Stimulated activated CD4-positive, alpha-beta T cell treated with anti-CD3 and anti-CD28 coated beads, Interleukin-4, amount 100 ng/mL, for 1 hour (primary cell): Measurements from ENCODE around the gene HSPA4.

Source experiments
- DNase-seq: peaks from one replicate; pipeline ENCODE4 v3.0.0-alpha.2; 2020

HSPA4 gene

DNA sequence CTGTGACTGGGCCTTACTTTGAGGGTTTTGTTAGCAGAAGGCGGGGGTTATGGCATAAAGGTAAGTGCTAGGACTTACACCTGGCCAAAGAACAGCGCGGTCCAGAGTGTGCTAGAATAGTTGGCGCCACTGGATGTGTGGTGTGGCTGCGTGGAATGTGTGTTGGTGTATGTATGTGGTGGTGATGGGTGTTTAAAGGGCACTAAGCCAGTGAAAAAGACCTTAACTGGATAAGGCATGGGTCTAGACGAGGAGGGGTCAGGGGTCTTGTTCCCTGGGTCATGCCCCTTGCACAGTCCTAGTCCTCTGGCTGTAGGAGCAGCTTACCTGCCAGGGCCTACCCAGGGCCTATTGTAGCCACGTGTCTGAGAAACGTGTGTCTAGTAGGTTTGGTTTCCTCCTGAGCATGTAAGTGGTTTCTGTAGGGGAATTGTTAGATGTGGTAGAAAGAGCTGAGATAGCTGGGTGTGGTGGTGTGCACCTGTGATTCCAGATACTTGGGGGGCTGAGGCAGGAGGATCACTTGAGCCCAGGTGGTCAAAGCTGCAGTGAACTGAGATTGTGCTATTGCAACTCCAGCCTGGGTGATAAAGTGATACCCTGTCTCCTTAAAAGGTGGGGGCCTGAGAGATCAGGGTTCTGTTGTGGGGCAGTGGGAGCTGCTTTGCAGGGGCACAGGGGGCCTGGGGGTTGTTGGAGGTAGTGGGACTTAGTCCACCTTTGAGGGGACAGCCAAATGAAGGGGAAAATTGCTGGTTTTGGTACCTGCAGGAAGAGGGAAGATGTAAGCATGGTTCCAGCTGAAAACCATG is 55.2 kb downstream of the HSPA4 start:
- DNase-seq: no peak

- DNase-seq: no peak
Measured at GRCh38 chr5:133108481-133108921, 56.7 kb downstream of the HSPA4 start.

DNA sequence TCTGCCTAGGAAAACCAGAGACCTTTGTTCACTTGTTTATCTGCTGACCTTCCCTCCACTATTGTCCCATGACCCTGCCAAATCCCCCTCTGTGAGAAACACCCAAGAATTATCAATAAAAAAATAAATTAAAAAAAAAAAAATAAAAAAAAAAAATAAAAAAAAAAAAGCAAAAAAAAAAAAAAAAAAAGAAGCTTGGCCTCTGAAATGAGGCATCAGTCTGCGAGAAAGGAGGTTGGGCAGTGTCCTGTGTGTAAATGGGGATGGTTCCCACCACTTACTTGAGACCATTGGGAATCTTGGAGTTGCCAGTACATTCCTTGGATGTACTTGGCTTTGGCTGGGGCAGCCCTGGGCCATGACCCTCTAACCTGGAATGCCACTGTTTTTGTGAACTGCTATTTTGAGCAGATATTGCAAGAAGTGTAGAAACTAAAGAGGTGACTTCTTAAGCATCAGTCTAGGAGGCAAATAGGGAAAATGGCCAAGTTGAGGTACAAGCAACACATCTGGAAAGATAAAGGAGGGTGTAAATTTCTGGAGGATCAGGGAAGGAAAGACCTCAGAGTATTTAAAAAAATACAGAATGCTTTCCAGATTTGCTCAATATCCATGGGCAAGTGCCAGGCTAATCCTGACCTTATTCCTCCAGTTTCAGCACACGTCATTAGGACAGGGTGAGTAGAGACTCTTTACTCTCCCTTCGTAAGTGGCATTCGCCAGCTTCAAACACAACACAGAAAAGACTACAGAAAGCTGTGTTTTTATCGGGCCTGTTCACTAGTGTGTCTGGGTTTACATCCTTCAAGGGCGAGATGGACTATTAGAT is 58.1 kb downstream of the HSPA4 start:
- no peak for DNase-seq

GRCh38 chr5:133110709-133111108 is 58.9 kb downstream of the HSPA4 start:
- DNase-seq: no peak

GRCh38 chr5:133111299-133111698 is 59.5 kb downstream of the HSPA4 start:
- DNase-seq: peak; percentile 83

DNA sequence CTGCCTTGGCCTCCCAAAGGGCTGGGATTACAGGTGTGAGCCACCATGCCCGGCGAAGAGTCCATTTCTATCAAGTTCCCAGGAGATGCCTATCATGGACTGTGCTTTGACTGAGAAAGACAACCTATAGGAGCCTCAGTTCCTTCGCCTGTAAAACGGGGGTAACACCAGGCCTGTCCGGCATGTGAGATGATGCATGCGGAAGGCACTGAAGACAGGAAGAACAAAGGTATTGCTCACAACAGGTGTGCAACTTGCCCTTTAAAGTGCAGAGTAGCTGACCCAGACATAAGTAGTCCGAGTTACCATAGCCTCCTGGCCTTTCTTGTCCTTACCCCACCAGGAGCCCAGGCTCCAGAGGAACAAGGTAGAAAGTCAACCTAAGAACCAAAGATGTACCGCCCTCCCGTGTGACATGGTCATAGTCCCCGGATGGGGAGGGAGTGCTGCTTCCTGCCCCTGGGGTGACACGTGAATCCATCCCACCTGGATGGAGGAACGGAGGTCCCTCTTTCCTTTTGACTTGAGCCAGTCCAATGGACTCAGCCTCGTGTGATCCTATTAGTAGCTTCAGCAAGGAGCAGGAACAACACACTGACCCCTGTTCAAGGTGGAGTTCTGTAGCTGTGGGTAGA is 60.3 kb downstream of the HSPA4 start:
- no peak for DNase-seq

- peak; percentile 30 for DNase-seq
Measured at GRCh38 chr5:133113331-133114061, 61.7 kb downstream of the HSPA4 start.

DNA sequence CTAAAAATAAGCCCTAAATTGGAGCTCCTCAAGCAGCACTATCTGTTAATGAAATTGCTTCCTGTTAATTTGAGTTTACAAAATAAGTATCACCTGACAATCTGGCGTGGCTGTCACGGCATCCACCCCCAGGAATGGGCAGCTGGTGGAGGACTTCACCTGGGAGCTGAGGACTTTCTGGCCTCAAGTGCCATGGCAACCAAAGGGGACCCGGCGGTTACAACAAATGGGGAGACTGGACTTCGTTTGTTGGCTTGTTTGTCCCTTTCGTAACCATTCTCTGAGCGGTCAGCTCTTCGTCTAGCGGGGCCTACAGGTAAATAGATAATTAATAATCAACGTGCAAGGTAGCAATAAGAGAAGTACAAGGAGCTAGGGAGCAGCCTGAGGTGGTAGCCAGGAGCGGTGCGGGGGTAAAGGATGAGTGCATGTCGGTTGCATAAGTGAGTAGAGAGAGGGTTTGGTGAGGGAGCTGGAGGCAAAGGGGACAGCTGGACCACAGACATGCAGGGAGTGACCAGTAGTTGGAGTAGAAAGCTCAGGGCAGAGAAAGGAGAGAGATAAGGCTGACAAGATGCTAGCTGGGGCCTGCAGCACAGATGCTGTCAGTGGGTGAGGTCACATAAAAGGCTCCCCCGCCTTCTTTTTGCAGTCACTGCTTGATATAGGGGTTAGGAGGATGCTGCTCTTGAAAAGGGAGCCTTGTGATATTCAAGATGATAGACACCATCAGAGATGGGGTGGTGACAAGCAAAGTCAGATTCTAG is 62.5 kb downstream of the HSPA4 start:
- no peak for DNase-seq

GRCh38 chr5:133114933-133115310 is 63.1 kb downstream of the HSPA4 start:
- no peak for DNase-seq

DNA sequence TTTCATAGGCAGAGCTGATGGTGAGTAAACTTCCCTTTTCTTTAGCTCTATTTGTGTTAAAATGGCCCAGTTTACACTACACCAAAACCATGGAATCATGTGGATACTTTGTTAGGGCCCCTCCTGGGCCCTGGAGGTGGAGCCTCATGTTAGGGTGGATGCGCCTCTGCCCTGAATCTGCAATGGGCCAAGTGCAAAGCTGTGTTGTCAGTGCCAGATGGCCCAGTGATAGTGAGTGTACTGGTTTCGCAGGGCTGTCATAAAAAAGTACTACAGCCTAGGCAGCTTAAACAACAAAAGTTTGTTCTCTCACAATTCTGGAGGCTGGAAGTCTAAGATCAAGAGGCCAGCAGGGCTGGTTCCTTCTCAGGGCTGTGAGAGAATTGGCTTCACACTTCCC is 64.8 kb downstream of the HSPA4 start:
- DNase-seq: no peak

- DNase-seq: no peak
Measured at GRCh38 chr5:133117166-133117911, 65.5 kb downstream of the HSPA4 start.

DNA sequence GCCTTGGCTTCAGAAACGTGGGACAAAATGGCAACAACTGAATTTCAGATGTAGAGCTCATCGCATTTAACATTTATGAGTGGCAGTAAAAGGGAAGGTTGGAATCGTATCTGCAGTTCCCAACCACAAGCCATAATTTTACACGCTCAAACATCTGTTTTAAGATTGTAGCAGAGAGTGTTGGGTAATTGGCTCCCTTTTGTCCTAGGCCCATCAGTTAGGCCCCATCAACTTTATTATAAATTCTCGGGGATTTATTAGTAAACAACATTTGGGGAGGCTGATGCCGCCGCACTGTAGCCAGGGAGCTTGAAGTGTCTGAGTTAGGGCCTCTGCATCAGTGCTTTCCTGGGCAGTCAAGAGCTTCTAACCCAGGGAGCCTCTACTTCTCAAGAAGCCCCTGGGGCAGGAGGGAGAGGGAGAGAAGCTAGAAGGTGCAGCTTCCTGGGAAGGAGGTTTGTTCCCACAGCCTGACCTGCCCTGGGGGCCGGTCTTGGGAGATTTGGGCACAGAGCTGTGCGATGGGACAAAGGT is 66.2 kb downstream of the HSPA4 start:
- no peak for DNase-seq

GRCh38 chr5:133118741-133119140 is 66.9 kb downstream of the HSPA4 start:
- no peak for DNase-seq

DNA sequence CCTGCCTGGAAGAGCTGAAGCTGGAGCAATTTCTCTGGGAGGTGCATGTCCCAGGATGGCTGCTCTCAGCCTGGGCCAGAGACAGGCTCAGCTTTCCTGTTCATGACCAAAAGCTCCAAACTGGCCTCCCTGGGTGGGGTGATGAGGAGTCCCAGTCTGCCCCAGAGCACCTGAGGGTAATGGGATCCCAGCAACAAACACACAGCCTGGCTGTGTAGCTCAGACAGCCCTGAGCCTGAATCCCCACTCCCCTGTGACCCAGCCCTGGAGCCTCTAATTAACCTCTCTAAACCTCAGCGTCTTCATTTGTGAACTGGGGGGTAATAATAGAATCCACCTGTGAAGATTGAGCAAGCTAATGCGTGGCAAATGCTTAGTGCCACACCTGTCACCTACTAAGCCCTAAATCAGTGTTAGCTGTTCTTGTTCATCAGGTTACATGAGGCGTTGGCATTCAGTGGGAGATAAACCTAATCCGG is 67.5 kb downstream of the HSPA4 start:
- DNase-seq: no peak

- DNase-seq: no peak
Measured at GRCh38 chr5:133120156-133120750, 68.4 kb downstream of the HSPA4 start.

GRCh38 chr5:133121080-133121479 is 69.3 kb downstream of the HSPA4 start:
- DNase-seq: no peak

DNA sequence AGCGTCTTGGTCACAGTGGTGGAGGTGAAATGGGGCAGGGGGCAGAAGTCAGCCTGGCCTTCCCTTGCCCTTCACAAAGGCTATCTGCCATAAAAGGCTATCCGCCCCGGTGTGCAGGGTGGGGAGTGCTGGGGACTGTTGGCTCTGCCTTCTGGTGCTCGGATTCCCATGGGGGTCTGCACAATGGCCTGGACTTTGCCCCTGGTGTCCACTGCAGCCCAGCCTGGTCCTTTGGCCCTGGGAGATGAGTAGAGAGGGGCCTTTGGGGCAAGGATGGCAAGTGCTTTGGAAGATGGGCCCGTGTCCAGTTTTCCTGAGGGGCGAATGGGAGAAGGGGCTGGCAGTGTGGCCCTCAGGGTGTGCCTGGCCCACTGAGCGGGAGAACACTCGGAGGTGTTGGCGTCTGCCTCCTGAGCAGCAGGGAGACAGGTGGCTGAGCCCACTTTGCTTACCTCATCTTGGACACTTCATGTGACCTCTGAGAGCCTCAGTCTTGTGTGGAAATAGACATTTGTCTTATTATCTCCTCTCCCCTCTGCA is 69.9 kb downstream of the HSPA4 start:
- no peak for DNase-seq

DNA sequence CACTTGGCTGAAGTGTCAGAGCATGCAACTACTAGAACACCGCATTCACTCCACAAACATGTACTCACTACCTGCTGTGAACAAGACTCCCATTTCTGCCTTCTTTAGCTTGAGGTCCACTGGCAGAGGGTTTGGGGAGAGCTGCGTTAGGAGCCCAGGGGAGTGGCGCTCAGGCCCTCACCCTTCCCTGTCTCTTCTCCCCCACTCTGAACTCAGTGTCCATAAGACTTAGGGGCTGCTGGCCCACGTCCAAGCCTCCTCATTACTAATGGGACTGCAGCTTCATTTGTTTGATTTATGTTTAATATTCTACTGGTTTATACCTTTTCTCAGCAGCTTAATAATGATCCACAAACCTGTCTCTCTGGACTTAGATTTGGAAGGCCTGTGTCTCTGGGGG is 70.9 kb downstream of the HSPA4 start:
- no peak for DNase-seq

GRCh38 chr5:133123297-133123696 is 71.5 kb downstream of the HSPA4 start:
- DNase-seq: no peak

GRCh38 chr5:133124891-133125290 is 73.1 kb downstream of the HSPA4 start:
- DNase-seq: no peak
